Osteocyte (in vitro differentiated cells): ENCODE measurements around the gene CIT. TPM values are rescaled to one million over a fixed set of nuclear protein-coding genes. Genes with fewer than 3 reads are reported as not detected.

Experiments used
- DNase-seq: peaks from one replicate; pipeline ENCODE4 v3.0.0; 2021; ENCODE audit warnings: mixed read lengths; ENCODE audit not compliant: unreplicated experiment; ENCODE audit errors: extremely low spot score
- H3K27ac Mint-ChIP-seq: one replicate; pipeline ENCODE4 v1.8.0; 2021; ENCODE audit warnings: mild to moderate bottlenecking, mixed read lengths; ENCODE audit not compliant: unreplicated experiment
- H3K27me3 Mint-ChIP-seq: one replicate; pipeline ENCODE4 v1.8.0; 2021; ENCODE audit warnings: mixed read lengths; ENCODE audit not compliant: unreplicated experiment
- H3K36me3 Mint-ChIP-seq: one replicate; pipeline ENCODE4 v1.8.0; 2021; ENCODE audit warnings: mixed read lengths; ENCODE audit not compliant: unreplicated experiment
- H3K4me1 Mint-ChIP-seq: one replicate; pipeline ENCODE4 v1.8.0; 2021; ENCODE audit warnings: mixed read lengths; ENCODE audit not compliant: unreplicated experiment
- H3K4me3 Mint-ChIP-seq: one replicate; pipeline ENCODE4 v1.8.0; 2021; ENCODE audit warnings: mild to moderate bottlenecking, moderate library complexity, mixed read lengths; ENCODE audit not compliant: unreplicated experiment
- H3K9me3 Mint-ChIP-seq: one replicate; pipeline ENCODE4 v1.8.0; 2021; ENCODE audit warnings: mixed read lengths; ENCODE audit not compliant: unreplicated experiment
- total RNA-seq: library from RNA; stranded (reverse); gene quantifications from 2 replicates; pipeline ENCODE4 v1.2.1, GENCODE V29; 2021
- TF ChIP-seq, protein P1 (sequence below): fragments of 200-600 bp; sonication (generic); IDR thresholded peaks from 2 replicates; pipeline ENCODE4 v1.5.0; 2021; ENCODE audit warnings: antibody characterized with exemption, mild to moderate bottlenecking, moderate library complexity

Gene CIT
- total RNA-seq, 1 donor from 2014 or later = 10.2 TPM

DNA sequence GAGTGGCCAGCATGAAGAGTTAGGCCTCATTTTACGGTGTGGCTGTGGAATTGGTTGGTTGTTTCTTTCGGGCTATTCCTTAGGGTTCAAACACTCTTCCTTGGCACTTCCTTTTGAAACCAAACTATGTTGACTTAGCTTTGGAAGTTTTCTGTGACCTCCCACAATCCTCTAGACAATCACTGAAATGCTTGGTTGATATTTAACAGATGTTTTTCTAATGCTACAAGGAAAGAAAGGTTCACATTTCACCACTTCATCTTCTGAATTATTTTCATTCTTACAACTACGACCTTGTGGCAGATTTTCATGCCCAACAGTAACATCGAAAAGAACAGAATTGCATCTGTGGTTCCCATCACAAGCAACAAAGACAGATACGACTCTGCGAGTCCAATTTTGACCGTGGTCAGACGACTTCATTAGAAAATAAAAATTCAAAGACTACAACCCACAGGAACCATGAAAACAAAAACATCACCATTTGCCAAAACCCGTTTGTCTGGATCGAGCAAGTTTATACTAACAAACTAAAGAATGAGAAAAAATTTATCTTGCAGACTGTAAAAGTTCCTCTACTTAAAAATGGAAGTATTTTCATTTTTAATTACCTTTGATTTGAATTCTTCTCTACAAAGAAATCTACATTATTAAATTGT lies 192.3 kb downstream of the CIT start:
- no peaks in the 10 kb centered on the region for H3K27me3 Mint-ChIP-seq
- H3K9me3 Mint-ChIP-seq = no peaks in the 10 kb centered on the region
- DNase-seq = no peak
- H3K27ac Mint-ChIP-seq = peak overlapping the region; percentile 87
- TF ChIP-seq, protein P1, sequence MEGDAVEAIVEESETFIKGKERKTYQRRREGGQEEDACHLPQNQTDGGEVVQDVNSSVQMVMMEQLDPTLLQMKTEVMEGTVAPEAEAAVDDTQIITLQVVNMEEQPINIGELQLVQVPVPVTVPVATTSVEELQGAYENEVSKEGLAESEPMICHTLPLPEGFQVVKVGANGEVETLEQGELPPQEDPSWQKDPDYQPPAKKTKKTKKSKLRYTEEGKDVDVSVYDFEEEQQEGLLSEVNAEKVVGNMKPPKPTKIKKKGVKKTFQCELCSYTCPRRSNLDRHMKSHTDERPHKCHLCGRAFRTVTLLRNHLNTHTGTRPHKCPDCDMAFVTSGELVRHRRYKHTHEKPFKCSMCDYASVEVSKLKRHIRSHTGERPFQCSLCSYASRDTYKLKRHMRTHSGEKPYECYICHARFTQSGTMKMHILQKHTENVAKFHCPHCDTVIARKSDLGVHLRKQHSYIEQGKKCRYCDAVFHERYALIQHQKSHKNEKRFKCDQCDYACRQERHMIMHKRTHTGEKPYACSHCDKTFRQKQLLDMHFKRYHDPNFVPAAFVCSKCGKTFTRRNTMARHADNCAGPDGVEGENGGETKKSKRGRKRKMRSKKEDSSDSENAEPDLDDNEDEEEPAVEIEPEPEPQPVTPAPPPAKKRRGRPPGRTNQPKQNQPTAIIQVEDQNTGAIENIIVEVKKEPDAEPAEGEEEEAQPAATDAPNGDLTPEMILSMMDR = no peak
- peaks cover 16% of the 10 kb centered on the region for H3K36me3 Mint-ChIP-seq
- no peak overlapping the region for H3K4me3 Mint-ChIP-seq
- H3K4me1 Mint-ChIP-seq = peaks cover 38% of the 10 kb centered on the region

DNA sequence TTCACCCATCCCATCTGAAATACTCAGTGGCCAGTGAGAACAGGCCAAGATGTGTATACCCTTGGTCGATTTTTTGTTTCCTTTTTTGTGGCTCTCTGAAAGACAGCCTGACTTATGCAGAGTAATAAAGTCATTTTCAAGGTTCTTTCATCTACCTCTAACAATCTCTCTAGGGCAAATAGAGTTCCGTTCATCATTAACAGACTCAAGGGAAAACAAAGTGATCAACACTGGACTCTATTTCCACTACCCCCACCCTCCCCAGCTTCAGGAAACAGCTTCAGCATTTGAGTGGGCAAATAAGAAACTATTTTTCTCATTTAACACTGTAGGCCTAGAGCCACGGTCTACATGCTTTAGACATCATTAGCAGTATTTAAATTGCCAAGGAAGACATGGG lies 193.3 kb downstream of the CIT start:
- Mint-ChIP-seq H3K4me1 (peaks cover 46% of the 10 kb centered on the region), H3K27me3 (no peaks in the 10 kb centered on the region), H3K4me3 (no peak overlapping the region), H3K27ac (peak overlapping the region; percentile 7), H3K9me3 (no peaks in the 10 kb centered on the region), H3K36me3 (peaks cover 25% of the 10 kb centered on the region)
- DNase-seq = no peak
- TF ChIP-seq, protein P1 = no peak

DNA sequence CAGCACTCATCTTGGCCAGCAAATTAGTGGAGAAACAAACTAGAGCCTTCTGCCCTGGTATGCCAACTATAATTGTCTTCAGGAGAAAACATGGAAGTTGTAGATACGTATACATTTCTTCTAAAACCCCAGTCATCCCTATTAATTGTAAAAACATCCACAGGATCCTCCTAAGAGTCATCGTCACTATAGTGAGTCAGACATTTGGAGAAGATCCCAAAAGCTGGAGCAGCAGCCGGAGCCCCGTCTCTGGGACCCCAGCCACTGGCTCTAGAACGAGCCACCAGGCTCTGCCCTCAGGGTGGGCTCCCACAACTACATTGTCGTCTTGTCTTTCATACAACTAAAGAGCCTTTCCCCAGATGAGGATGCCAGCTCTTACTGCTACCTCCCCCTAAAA lies 193.7 kb downstream of the CIT start:
- no peak for DNase-seq
- Mint-ChIP-seq H3K36me3 (peaks cover 29% of the 10 kb centered on the region), H3K4me3 (no peak overlapping the region), H3K27me3 (no peaks in the 10 kb centered on the region), H3K9me3 (no peaks in the 10 kb centered on the region), H3K27ac (peak overlapping the region; percentile 7), H3K4me1 (peaks cover 49% of the 10 kb centered on the region)
- TF ChIP-seq, protein P1 = no peak

DNA sequence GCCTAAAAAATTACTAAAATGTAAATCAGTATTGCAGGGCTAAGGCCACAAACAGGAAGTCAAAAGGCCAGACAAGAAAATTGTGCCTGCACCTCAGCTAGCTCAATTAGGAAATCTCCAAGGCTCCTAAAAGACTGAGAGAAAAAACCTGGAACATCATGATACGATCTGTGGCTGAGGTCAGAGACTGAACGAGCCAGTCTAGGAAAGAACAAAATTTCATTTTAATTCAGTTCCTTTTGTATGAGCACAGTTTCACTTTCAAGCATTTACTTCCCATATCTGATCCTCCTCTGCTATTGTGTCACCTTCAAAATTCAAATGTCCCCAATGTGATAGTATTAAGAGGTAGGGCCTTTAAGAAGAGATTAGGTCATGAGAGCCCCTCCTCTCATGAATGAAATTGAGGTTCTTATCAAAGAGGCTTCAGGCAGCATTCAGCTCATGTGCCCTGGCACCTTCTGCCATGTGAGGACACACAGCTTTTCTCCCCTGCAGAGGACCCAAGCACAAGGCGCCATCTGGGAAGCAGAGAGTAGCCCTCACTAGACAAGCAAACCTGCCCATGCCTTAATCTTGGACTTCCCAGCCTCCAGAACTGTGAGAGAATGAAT lies 194.4 kb downstream of the CIT start:
- TF ChIP-seq, protein P1 = no peak
- H3K9me3 Mint-ChIP-seq = no peaks in the 10 kb centered on the region
- no peak overlapping the region for H3K27ac Mint-ChIP-seq

DNA sequence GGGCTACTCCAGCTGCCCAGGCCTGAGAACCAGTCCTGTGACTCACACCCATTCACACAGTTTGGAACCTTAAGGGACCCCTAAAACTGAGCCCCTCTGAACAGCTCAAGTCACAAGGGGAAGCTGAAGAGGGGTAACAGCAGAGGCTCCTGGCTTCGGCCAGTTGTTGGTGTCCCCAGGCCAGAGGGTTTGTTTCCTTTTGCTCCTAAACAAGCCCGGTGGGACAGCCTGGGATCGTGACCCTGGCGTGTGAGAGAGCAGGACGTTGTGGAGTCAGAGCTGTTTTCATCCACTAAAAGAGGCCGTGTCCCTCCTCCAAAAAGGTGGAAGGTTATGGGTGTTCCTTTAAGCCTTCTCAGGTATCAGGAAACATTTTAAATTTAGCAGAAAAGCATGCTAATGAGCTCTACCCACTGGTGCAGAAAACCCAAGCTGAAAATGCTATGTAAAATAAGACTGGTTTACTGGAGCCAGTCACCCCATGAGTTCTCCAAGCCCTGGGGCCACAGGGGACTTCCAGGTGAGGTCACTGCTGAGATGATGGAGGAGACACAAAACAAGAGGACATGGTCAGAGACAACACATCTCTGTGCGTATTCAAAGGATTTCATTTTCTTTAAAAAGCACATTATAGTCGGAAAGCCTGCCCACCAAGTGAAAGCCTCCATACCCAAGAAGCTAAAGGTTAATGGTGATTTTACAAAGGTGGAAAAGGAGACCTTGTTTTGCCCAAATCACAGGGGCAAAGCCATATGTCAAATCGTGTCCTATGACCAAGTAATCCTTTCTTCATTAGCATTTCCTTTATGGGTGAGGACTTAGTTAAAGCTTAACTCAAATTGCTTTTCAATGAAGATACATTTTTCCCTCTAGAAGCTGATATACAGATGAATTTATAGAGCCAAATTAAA lies 195.1 kb downstream of the CIT start:
- Mint-ChIP-seq H3K4me3 (no peak overlapping the region), H3K27me3 (no peaks in the 10 kb centered on the region), H3K36me3 (peaks cover 36% of the 10 kb centered on the region), H3K9me3 (no peaks in the 10 kb centered on the region), H3K27ac (no peak overlapping the region), H3K4me1 (peaks cover 49% of the 10 kb centered on the region)
- TF ChIP-seq, protein P1 = no peak
- no peak for DNase-seq

More for the DNA sequence above, 194.4 kb downstream of the CIT start:
- Mint-ChIP-seq H3K36me3 (peaks cover 34% of the 10 kb centered on the region), H3K4me3 (no peak overlapping the region), H3K27me3 (no peaks in the 10 kb centered on the region), H3K4me1 (peaks cover 49% of the 10 kb centered on the region)
- no peak for DNase-seq
